Measurements from ENCODE around the gene ANXA3. TPM values are rescaled to one million over a fixed set of nuclear protein-coding genes. Genes with fewer than 3 reads are reported as not detected.

ANXA3 gene
- polyA plus RNA-seq, 3 donors: 0.31 to 0.64 (median 0.55) TPM

GRCh38 chr4:78610546-78611214 is 59.1 kb downstream of the ANXA3 start:
- no peak overlapping the region for H3K9ac ChIP-seq (ENCODE audit: insufficient read depth, low read length, poor library complexity, severe bottlenecking)
- intact Hi-C loops (cut with micrococcal nuclease): loop anchor here (5.0 kb wide), 1 partner anchor 252 kb away; no protein-coding TSS in a partner anchor

GRCh38 chr4:78611215-78611558 is 59.6 kb downstream of the ANXA3 start:
- Histone ChIP-seq H3K4me3 (replicated peaks in 1 of 3; ENCODE audit: low read depth in 2 of 3, low read length in 3 of 3) (no peak overlapping the region), H3K79me2 (ENCODE audit: insufficient read depth, low read length) (no peaks in the 10 kb centered on the region), H3K36me3 (replicated peaks in 1 of 2; ENCODE audit: control insufficient read depth in 1 of 2, insufficient read depth in 2 of 2, low read length in 2 of 2) (no peaks in the 10 kb centered on the region), H3K4me2 (replicated peaks; ENCODE audit: extremely low read depth, low read length, poor library complexity, severe bottlenecking) (no peak overlapping the region), H3K4me1 (ENCODE audit: control insufficient read depth in 1 of 2, insufficient read depth in 2 of 2, low read length in 2 of 2) (peaks cover 3 to 26% of the 10 kb centered on the region in 2 donors), H3K9ac (ENCODE audit: insufficient read depth, low read length, poor library complexity, severe bottlenecking) (no peak overlapping the region), H3K27me3 (ENCODE audit: control insufficient read depth in 2 of 2, insufficient read depth in 2 of 2, low read length in 2 of 2) (no peaks in the 10 kb centered on the region), H3K27ac (ENCODE audit: low read depth in 1 of 2, low read length in 2 of 2) (no peak overlapping the region), H3K9me3 (replicated peaks in 1 of 2; ENCODE audit: control insufficient read depth in 1 of 2, insufficient read depth in 1 of 2, low read length in 2 of 2) (no peaks in the 10 kb centered on the region), H2AFZ (ENCODE audit: insufficient read depth, low read depth, low read length, poor library complexity, severe bottlenecking) (no peak overlapping the region), H4K20me1 (ENCODE audit: insufficient read depth, low read length) (no peaks in the 10 kb centered on the region)
- no peaks in the 10 kb centered on the region for H3K36me3 Mint-ChIP-seq
- DNase-seq: no peak
- WGBS (ENCODE audit: insufficient coverage): no CpG with 5 or more reads among the region's 2 CpGs
- no peaks in the 10 kb centered on the region for H3K9me3 Mint-ChIP-seq
- no peak for TF ChIP-seq CTCF (IDR thresholded peaks at IDR 0.05)
- H3K27me3 Mint-ChIP-seq (ENCODE audit: low read depth in 3 of 3): peaks cover 0 to 1% (median 0%) of the 10 kb centered on the region in 3 donors
- H3K4me3 Mint-ChIP-seq: no peak overlapping the region
- peaks cover 31% of the 10 kb centered on the region for H3K4me1 Mint-ChIP-seq
- intact Hi-C loops (cut with micrococcal nuclease): loop anchor here (5.0 kb wide), 1 partner anchor 251 kb away; no protein-coding TSS in a partner anchor
- no peak overlapping the region for H3K27ac Mint-ChIP-seq

More at GRCh38 chr4:78610546-78611214, 59.1 kb downstream of the ANXA3 start:
- Mint-ChIP-seq H3K4me1 (peaks cover 31% of the 10 kb centered on the region), H3K27me3 (ENCODE audit: low read depth in 3 of 3) (peaks cover 0 to 1% (median 0%) of the 10 kb centered on the region in 3 donors), H3K36me3 (no peaks in the 10 kb centered on the region), H3K9me3 (no peaks in the 10 kb centered on the region), H3K4me3 (no peak overlapping the region), H3K27ac (no peak overlapping the region)
- no peaks in the 10 kb centered on the region for H3K36me3 ChIP-seq (replicated peaks in 1 of 2; ENCODE audit: control insufficient read depth in 1 of 2, insufficient read depth in 2 of 2, low read length in 2 of 2)
- no peak overlapping the region for H3K4me3 ChIP-seq (replicated peaks in 1 of 3; ENCODE audit: low read depth in 2 of 3, low read length in 3 of 3)
- 43% methylated on average over 3 of the region's 3 CpGs for WGBS (ENCODE audit: insufficient coverage)
- DNase-seq: no peak
- H3K27me3 ChIP-seq (ENCODE audit: control insufficient read depth in 2 of 2, insufficient read depth in 2 of 2, low read length in 2 of 2): no peaks in the 10 kb centered on the region
- H3K27ac ChIP-seq (ENCODE audit: low read depth in 1 of 2, low read length in 2 of 2): no peak overlapping the region
- no peaks in the 10 kb centered on the region for H3K9me3 ChIP-seq (replicated peaks in 1 of 2; ENCODE audit: control insufficient read depth in 1 of 2, insufficient read depth in 1 of 2, low read length in 2 of 2)
- H3K79me2 ChIP-seq (ENCODE audit: insufficient read depth, low read length): no peaks in the 10 kb centered on the region
- TF ChIP-seq CTCF (IDR thresholded peaks at IDR 0.05): no peak
- H3K4me1 ChIP-seq (ENCODE audit: control insufficient read depth in 1 of 2, insufficient read depth in 2 of 2, low read length in 2 of 2): peaks cover 3 to 26% of the 10 kb centered on the region in 2 donors
- no peak overlapping the region for H3K4me2 ChIP-seq (replicated peaks; ENCODE audit: extremely low read depth, low read length, poor library complexity, severe bottlenecking)
- H2AFZ ChIP-seq (ENCODE audit: insufficient read depth, low read depth, low read length, poor library complexity, severe bottlenecking): peak overlapping the region; percentile 22
- H4K20me1 ChIP-seq (ENCODE audit: insufficient read depth, low read length): no peaks in the 10 kb centered on the region
